Stimulated activated CD8-positive, alpha-beta memory T cell treated with anti-CD3 and anti-CD28 coated beads, Interleukin-12 subunit alpha, Interleukin-12 subunit beta, amount 100 ng/mL, for 24 hours (primary cell): ENCODE results near the gene HNRNPA1.
"Not testable (repeated sequence)": the region's sequence is repeated elsewhere in the genome, so short reads cannot be mapped to it uniquely, and the experiment has no call there.

ENCODE experiments used
- DNase-seq: peaks from one replicate; pipeline ENCODE4 v3.0.0-alpha.2; 2020; ENCODE audit errors: extremely low read depth

HNRNPA1 gene

DNA sequence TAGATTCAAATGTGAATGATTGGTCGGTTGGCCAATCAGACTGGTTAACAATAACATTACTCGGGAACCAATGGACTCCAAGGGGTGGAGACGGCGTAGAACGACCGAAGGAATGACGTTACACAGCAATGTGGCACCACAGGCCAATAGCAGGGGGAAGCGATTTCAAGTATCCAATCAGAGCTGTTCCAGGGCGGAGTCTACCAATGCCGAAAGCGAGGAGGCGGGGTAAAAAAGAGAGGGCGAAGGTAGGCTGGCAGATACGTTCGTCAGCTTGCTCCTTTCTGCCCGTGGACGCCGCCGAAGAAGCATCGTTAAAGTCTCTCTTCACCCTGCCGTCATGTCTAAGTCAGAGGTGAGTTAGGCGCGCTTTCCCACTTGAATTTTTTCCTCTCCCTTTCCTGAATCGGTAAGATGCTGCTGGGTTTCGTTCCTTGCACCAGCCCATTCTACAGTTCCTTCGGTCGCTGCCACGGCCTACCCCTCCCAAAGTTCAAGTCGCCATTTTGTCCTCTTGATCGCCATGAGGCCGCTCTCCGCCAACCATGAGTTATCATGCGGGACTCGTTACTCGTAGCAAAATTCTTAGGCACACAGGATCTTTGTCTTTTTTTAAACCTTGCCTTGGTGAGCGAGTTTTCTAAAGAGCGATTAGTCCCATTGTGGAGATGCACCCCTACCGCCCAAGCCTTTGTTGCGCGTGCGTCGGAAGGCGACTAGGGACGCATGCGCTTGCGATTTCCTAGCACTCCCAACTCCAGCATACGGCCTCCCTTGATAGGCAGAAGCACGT lies at the start of gene HNRNPA1:
TSS of gene HNRNPA1 (plus strand) at position 259 of the 793 bp plus-strand sequence. CDS start at position 341, 82 bp downstream.
- DNase-seq: peak; percentile 84

DNA sequence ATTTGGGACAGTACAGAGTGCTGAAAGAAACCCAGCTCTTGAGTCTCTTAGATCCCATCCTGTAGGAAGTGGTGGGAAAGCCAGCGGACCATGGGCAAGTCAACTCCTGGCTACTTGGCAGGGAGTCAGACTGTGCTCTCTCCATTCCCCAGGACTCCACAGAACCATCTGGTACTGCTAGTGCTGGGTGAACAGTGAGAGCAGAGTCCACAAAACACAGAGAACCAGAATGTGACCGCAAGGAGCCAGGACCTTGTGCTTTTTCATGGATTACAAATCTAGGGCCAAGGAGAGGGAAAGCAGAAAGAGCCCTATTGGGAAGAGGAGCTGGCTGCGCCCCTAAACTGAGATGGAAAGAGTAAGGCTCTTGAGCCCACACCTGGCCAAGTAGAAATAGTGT lies 49.3 kb upstream of the HNRNPA1 start:
- DNase-seq: not testable (repeated sequence)

DNA sequence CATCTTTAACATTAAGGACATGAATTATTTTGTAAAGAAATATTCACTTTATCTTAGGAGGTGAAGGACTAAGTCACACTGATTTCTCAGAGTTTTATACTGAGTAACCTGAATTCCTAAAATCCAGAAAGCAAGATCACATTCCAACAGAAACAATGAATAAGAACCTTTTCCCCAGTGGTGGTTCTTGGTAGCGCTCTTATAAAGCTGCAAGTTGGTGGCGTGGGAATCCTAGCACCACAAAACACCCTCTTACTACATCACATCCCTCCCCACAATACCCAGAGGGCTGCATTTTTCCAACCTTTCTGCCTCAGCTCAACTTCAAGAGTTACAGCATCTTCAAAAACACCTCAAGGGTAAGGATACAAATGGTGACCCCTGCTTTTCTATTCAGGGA lies 47.7 kb upstream of the HNRNPA1 start:
- no peak for DNase-seq

DNA sequence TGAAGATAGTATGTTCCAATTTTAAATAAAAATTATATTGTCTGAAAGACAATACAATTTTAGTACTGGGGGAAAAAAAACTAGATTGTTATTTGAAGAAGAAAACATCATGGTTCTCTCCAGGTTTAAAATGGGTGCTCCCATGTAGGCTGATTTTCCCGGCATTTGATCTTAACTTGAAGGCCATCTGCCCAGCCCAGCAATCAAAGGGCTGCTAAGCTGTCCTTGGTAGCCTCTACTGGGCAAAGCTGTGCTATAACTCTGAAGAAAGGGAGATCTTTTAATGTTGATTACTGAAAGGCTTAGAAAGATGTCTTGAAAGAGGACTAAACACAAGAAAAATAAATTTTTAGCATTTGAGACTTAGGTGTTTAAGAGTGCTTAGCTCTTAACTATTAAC lies 42.0 kb upstream of the HNRNPA1 start:
- DNase-seq: no peak

DNA sequence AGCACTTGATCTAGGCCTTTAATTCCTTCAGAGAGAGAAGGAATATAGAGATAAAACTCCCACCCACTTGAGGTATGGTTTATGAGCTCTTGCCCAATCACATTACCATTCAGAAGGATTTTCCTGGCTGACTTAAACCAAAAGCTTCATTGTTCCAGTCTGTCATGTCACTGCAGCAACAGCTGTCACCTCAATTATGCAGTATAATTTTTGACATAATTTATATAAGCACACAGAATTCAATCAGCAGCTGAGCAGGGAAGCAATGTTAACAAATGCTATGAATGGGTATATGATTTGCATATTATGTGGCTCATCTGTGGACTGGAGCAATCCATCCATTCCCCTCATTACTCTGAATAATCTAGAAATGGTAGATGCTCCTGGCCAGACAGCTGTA lies 40.9 kb upstream of the HNRNPA1 start:
- no peak for DNase-seq

DNA sequence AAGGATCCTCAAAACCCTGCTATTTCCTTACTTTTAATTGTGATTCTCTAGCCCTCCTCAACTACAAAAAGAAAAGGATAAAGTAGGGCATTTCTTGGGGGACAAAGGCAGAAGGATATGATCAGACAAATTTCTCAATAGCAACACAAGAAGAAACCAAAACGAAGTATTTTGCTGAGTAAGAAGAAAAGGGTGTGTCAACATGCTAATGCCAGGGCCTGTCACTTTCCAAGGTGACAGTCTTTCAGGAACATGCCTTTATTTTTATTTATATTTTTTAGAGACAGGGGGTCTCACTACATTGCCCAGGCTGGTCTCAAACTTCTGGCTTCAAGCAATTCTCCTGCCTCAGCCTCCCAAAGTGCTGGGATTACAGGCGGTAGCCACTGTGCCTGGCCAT lies 40.4 kb upstream of the HNRNPA1 start:
- DNase-seq: no peak

DNA sequence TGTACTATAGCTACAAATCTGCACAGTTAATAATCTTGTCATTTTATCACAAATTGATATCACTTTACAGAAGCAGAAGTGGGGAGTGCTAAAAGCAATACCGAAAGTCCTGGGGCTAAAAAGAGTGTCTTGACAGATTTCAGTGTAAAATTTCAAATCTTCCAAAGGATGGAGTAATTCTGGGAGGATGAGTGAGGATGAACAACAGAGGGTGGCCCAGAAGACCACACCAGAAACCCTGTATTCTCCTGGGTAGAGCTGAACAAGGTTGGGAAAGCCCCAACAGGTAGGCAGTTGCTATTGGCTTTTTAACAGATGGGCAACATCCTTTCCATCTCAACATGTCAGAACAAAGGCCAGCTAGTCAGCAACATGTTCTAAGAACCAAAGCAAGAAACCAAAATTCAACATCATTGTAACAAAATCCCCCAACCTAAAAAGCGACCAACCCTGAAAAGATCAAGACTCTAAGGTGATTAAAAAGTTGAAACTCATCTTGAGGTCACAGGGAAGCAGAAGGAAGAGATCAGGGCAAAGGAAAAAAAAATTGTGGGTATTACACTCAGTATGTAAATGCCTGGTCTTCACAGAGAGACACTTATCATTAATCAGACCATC lies 39.4 kb upstream of the HNRNPA1 start:
- no peak for DNase-seq

DNA sequence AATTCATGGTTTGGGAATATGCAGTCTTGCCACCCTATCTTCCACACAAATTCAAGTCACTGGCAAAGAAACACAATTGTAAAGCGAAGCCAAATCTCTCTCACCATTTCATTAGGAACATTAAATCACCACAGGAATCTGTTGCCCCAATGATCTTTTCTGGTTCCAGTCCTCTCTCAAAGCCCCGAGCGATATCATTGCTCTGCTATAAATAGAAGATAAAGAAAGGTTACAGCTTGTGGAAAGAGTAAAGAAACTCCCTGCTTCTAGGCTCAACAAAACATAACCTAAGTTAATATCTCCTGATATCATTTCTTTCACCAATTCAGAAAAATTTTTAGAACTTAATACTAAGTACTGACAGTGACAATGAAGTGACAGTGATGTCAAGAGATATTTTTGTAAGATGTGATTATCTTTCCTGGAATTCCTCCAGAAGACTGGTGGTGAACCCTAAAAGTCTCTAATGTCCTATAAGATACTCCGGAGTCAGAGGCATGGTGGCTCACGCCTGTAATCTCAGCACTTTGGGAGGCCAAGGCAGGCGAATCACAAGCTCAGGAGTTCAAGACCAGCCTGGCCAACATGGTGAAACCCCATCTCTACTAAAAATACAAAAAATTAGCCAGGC lies 34.4 kb upstream of the HNRNPA1 start:
- DNase-seq: no peak

DNA sequence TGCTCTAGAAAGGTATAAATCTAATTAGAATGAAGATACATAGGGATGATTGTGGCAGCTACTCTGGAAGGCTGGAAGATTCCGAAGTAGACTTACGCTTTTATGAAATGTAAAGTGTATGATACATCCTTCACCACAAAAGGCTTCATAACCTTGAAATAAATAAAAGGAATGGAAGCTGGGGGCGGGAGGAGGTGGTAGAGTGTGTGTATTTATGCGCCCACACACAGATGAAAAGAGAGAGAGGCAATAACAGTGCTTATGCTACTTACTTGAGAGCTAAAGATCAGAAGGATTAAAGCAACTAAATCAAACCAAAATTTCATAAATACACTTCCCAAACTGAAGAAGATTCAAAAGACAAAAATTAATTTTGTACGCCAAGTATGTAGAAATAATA lies 31.0 kb upstream of the HNRNPA1 start:
- no peak for DNase-seq

DNA sequence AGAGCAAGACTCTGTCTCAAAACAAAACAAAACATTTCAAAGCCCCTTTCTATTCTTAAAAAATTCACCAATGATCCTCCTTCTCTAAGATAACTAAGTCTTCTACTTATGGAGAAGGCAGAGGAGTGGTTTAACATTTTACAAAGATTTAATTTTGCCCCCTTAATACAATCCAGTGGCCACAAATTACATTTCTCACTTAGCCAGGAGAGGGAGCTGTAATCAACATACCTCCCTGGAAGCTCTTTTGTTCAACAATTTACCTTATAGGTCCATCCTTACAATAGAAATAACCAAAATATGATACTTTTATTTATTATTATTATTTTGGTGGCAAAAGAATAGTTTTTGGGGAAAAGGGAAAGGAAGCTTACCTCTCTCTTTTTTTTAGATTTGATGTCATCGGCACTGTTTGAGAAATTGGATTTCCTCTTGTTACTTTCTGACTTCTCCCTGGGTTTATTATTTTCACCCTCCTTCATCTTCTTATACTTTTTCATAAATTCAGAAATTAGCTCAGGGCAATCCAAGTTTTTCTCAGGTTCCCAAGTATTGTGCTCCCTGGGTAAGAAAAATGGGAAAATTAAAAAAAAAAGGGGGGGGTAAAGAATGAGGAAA lies 28.8 kb upstream of the HNRNPA1 start:
- DNase-seq: no peak

DNA sequence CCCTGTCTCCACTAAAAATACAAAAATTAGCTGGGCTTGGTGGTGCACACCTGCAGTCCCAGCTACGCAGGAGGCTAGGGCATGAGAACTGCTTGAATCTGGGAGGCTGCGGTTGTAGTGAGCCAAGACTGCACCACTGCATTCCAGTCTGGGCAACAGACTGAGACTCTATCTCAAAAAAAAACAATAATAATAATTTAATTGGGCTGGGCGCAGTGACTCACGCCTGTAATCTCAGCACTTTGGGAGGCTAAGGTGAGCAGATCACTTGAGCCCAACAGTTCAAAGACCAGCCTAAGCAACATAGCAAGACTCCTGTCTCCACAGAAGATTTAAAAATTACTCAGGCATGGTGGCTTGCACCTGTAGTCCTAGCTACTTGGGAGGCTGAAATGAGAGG lies 27.3 kb upstream of the HNRNPA1 start:
- DNase-seq: no peak

DNA sequence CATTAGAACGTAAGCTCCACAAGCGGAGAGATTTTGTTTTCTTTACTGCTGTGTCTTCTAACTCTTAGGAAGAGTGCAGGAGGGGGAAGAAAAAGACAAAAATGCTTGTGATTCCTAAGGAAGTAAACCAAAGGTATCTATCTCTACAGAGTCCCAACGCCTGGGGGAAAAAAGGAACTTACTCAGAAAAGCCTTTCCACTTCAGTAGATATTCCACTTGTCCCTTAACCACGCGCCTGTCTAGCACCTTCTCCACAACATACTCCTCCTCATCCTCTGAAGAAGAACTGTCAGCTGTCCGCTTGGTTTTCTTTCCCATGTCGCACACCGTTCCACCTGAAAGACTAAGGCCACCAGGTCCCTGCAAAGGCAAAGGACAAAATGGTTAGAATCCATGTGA lies 23.2 kb upstream of the HNRNPA1 start:
- no peak for DNase-seq

DNA sequence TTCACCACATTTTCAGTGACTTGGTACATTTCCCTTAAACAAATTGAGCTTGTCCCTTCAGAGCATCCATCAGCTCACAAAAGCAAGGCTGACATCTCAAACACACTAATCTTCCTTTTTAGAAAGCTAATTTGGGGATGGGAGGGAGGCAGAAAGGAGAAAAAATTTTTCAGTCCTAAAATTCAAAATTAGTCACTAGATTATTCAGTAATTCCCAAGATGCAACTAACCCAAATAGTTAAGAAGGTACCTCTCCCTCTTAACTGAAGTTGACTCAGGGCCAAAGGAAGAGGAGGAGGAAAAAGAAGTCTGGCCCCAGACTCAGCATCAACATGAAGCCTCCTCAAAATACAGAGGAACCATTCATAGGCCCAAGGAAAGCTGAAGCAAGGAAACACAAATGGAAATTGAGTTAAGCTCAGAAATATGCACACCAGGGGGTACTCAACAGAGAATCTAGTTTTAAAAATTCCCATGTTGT lies 22.3 kb upstream of the HNRNPA1 start:
- DNase-seq: no peak

DNA sequence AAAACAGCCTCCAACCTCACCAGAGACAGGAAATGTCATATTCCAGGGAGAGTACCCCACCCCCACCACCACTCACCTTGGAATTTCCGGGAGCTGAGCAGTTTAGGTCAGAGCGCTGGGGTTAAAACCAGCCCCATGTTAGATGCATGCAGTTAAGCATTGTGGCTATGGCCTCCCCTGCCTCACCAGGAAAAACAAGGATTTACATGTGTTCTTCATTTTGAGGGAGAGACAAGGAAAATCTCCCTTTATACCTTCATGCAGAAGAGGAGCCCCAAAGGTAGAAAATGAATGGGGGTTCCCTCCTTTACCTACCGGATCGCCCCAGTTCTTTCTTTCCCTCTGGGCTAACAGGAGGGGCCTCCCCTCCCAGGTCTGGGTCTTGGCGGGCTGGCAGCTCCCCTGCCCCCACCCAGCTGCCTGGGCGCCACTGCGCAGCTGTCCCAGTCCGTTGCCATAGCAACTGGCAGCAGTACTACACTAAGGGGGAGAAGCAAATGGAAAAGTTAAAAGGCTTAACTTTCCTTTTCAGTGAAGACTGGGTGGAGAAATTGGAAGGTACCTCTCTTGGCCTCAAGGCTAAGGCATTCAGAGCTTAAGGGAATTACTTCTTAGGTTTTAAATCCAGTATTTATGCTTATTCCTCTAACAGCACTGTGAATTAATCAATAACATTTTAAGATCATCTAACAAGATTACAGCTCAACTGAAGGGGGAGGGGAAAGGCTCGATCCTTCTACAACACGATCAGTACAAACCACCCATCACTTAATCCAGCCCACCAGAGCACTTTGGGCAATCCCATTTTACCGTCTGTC lies 21.1 kb upstream of the HNRNPA1 start:
- DNase-seq: no peak

DNA sequence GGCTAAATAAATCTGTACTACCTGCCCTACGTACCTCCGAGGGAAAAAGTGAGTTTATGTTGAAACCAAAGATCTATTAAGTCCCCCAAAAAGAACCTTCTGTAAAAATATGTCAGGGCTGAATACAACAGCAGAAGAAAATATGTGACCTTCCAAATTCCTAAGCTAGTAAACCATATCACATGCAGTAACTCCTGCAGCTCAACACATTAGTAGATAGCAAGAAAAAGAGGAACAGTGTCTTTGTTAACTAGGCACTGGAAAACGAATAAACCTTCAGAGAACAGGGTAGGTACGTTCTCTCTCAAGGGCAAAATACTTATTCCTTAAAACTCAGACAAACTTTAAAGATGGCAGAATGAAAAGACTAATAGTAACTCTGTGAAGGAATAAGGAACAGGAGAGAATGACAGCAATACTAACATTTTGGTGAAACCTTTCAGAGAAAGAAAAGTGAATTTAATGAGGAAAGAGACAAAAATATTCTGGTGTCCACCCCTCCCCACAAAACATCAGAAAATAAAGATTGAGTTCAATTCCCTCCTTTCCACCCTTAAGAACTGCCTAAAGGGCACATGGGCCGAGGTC lies 18.6 kb upstream of the HNRNPA1 start:
- no peak for DNase-seq

DNA sequence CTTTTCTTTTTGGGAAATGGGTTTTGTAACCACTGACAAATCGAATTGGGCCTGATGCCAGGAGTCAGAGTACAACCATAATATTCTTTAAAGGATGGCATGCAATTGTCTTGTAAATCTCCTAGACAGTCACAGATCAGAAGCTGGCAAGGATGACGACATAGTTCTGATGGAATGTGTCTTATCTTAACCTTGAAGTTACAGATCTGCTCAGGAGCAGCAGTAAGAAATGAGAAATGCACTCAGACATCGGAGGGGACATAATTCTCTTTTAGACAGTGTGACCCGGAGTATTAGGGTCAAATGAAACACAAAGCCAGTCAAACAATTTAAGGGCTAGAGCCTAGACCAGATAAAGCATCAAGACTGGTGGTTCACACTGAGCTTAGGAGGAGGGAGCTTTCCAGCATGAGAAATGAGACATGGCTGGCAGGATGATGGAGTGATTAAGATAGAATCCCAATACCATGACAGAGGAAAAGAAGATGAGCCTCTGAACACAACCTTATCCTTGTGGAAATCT lies 18.1 kb upstream of the HNRNPA1 start:
- no peak for DNase-seq

DNA sequence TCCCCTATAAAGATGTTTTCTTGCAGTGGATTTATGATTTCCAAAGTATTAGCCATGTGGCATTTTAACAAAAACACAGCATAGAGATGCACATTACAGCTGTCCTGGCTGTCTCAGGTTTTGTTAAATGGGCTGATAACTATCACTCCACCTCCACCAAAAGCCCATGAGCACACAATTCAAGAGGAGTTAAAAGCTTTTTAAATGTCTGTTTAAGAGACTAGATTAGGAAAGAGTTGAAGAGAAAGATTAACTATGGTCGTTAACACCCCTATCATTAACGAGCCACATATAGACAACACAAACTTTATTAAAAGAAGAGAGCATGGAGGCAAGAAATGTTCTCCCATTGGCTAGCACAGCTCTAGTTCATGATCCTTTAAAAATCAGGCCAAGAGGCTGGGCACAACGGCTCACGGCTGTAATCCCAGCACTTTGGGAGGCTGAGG lies 15.1 kb upstream of the HNRNPA1 start:
- no peak for DNase-seq

DNA sequence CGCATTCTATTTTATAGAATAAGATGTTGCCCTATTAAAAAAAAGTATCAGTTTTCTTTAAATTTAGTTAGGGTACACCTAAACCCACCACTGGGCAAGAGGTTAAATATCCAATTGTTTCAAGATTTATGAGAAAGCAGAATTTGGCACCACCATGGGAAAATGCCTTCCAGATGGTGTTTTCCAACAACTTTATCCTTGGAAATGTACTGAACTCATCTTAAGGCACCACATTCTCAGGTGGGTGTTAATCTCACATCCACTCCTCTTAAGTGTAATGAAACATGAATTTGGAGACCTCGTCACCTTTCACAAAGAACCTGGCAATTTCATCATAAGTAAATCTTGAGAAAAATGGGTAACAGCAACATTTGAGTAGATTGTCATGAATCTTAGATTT lies 13.7 kb upstream of the HNRNPA1 start:
- DNase-seq: no peak

DNA sequence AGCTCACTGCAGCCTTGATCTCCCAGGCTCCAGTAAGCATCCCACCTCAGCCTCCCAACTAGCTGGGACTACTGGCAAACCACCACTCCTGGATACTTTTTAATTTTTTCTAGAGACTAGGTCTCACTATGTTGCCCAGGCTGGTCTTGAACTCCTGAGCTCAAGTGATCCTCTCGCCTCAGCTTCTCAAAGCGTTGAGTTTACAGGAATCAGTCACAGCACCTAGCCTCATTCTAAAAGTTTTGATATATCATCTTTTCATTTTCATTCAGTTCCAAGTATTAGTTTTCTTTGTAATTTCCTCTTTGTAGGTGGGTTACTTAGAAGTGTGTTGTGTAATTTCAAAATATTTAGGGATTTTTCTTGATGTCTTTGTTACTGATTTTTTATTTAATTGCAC lies 10.2 kb upstream of the HNRNPA1 start:
- no peak for DNase-seq

DNA sequence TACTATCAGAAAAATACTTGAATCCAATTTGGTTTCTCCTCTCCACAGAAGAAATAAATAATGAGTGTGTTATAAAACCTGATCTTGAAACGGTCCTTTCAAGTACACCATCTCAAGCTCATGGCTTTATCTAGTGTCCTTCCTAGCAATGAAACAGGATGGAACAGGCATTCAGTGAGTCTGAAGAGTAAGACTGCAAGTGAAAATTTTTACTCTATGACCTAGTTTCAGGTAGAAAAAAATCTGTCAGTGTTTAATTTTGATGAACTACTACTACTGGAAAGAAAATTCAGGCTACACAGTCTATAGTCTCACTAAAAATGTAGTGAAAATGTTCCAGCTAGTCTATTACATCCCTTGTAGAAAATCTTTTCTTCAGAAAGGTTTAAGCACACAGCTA lies 8.3 kb upstream of the HNRNPA1 start:
- no peak for DNase-seq

DNA sequence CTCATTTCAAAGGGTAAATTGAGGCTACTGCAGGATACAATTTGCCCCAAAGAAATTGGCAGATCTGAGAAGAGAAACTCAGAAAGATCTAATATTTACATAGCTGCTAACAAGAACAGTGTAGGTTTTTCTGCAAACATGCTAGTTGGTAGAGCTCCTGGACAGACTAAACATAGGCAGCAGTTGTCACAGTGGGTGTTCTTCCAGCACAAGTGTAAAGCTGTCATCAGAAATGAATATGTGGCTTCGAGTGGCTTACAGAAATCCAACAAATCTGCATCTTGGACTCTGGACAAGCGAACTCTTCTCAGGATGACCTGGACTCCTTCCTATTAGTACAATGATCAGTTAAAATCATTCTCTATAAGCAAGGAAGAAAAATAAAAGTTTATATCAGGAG lies 6.5 kb upstream of the HNRNPA1 start:
- DNase-seq: no peak
